Kidney epithelial cell (primary cell): ENCODE results near the gene OARD1. TPM values are rescaled to one million over a fixed set of nuclear protein-coding genes. Genes with fewer than 3 reads are reported as not detected.

Source experiments
- DNase-seq: peaks from one replicate; pipeline ENCODE4 v3.0.0-alpha.2; 2010; ENCODE audit warnings: low read depth
- H3K27me3 ChIP-seq: 2 replicates; pipeline ENCODE4 v1.6.0; 2011; ENCODE audit warnings: low read length; ENCODE audit not compliant: control insufficient read depth, insufficient read depth
- H3K36me3 ChIP-seq: 2 replicates; pipeline ENCODE4 v1.5.1; 2011; ENCODE audit warnings: low read length; ENCODE audit not compliant: control insufficient read depth, insufficient read depth
- H3K4me3 ChIP-seq: 2 replicates; pipeline ENCODE4 v1.5.1; 2011; ENCODE audit warnings: low read depth, mild to moderate bottlenecking, control low read depth, low read length
- total RNA-seq: library from RNA; depleted of rRNA; stranded (reverse); fragments of >200 nt; gene quantifications from 2 replicates; pipeline ENCODE4 v1.2.3, GENCODE V29; 2015
- TF ChIP-seq, protein P1 (sequence below): IDR thresholded peaks from 2 replicates; pipeline ENCODE4 v1.5.1; 2011; ENCODE audit warnings: mild to moderate bottlenecking, moderate library complexity, low read length, control low read depth, inconsistent platforms; ENCODE audit not compliant: insufficient read depth, poor library complexity, severe bottlenecking

The OARD1 gene
- total RNA-seq, 1 donor from 2014 or later = 16.1 TPM

DNA sequence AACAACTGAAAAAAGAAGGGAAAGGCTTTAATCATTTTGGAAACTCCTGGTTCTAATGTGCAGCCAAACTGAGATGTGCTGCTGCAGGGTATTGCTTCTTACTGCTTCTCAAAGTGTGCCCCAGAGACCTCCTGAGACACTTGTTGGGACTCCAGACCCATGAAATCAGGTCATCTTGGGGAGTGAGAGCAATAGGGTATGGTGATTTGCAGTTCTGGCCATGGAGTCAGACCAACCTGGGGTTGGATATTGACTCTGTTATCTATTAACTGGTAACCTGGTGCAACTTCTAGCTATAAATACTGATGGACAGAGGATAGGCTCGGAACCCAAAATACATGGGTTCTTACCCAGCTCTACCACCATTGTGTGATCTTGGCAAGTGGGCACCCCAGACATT is 26.1 kb downstream of the OARD1 start:
- no peak for DNase-seq
- H3K4me3 ChIP-seq = no peak overlapping the region
- TF ChIP-seq, protein P1, sequence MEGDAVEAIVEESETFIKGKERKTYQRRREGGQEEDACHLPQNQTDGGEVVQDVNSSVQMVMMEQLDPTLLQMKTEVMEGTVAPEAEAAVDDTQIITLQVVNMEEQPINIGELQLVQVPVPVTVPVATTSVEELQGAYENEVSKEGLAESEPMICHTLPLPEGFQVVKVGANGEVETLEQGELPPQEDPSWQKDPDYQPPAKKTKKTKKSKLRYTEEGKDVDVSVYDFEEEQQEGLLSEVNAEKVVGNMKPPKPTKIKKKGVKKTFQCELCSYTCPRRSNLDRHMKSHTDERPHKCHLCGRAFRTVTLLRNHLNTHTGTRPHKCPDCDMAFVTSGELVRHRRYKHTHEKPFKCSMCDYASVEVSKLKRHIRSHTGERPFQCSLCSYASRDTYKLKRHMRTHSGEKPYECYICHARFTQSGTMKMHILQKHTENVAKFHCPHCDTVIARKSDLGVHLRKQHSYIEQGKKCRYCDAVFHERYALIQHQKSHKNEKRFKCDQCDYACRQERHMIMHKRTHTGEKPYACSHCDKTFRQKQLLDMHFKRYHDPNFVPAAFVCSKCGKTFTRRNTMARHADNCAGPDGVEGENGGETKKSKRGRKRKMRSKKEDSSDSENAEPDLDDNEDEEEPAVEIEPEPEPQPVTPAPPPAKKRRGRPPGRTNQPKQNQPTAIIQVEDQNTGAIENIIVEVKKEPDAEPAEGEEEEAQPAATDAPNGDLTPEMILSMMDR = no peak
- no peaks in the 10 kb centered on the region for H3K36me3 ChIP-seq
- H3K27me3 ChIP-seq = no peaks in the 10 kb centered on the region

DNA sequence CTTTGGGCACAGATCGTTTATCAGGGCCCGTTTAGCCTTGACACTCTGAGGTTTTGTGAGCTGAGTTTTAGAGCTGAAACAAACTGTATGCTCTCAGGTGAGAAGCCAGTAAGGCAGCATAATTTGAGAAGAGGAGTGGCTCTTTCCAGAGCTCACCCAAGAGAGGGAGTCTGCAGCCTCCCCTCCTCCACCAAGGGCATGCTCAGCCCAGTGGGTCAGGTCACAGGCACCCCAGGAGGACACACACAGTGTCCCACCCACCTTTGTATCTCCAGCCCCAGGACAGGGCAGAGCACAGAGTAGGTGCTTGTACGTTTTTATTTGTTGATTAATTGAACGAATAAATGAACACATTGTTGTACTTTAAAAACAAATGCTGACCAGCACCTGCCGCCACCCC is 26.5 kb downstream of the OARD1 start:
- H3K27me3 ChIP-seq = no peaks in the 10 kb centered on the region
- TF ChIP-seq, protein P1 = no peak

DNA sequence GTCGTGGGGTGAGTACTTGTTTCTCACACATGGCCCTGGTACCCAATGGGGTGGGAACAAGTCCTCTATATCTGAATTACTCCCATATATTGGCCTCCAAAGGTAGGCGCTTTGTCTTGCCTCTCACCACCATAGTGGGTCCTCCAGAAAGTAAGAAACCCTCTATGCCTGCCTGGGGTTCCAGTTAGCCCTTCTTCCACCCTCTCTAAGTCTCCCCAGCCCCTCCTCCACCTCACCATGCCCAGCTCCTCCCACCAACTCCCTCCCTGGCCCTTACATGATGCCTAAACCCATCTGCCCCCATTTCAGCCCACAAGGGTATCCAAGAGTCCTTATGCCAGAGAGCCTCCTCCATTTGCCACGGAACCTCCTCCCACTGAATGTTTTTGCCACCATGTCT is 29.0 kb downstream of the OARD1 start:
- TF ChIP-seq, protein P1 = no peak
- H3K4me3 ChIP-seq = no peak overlapping the region
- no peaks in the 10 kb centered on the region for H3K36me3 ChIP-seq
- no peaks in the 10 kb centered on the region for H3K27me3 ChIP-seq
- no peak for DNase-seq

More for the DNA sequence above, 26.5 kb downstream of the OARD1 start:
- H3K4me3 ChIP-seq = no peak overlapping the region
- DNase-seq = no peak
- H3K36me3 ChIP-seq = no peaks in the 10 kb centered on the region

DNA sequence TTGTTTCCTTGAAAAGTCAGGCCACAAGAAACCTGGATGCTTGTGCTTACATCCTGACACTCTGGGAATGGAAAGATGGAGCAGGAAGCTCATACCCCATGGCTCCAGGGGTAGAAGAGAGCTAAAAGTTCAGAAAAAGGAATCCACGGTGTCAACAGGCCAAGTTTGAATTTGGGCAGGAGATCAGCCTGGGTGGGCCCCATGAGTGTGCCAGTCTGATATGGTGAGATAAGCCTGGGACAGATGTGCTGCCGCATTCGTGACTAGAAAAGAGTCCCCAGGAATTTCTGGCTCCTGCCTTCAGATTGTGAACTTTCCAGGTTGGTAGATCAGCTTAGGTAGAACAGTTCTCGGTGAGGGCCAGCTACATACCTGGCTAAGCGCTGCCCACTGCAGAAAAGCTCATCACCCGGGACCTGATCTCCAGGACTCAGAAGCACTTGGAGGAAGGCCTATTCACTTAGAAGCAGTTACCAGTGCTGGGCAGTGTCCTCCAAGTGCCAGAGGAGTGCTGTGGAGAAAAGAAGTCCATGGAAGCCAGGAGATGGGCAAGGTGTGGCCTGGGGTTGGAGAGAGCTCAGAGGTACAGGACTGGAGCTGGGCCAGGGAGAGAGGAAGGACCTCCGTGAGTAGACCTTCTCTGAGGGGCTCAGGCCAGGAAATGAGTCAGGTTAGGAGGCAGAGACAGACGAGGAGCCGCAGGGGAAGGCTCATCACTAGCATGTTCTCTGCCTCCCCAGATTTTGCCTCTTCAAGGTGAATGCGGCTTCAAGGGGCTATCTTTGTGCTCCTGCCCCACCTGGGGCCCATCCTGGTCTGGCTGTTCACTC is 29.7 kb downstream of the OARD1 start, which contains the start of gene TSPO2:
Gene TSPO2, plus strand, starts transcription at position 242 of the 830 bp plus-strand sequence. Its CDS starts 519 bp downstream, at position 761.
- Histone ChIP-seq H3K27me3 (no peaks in the 10 kb centered on the region), H3K4me3 (no peak within 1 kb of the TSS), H3K36me3 (no peaks in the 10 kb centered on the region)
- TF ChIP-seq, protein P1 = no peak
- no peak for DNase-seq

DNA sequence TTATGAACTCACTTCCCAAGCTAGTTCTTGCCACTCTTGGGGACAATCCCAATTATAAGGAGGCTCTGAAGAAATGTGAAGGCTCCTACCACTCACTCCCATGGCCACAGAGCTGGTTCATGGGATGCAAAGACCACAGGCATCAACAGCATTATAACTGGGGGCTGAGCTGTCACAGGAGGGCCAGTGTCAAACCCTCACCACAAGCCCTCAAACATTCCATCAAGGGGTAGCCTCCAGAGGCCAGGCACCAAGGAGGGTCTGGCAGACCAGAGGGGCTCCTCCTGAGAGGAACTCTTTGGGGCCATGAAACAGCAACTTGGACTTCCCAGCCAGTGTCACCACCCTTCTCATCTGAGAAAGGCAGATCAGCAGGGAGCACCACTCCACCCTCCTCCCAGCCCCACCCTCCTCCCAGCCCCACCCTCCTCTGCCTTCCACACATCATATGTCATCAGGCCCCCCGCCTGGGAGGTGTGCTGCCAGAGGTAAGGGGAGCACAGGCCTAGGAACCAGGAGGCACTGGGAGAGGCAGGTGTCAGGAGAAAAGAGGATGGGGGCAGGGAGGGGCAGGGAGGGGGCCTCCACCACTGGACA is 31.1 kb downstream of the OARD1 start:
- TF ChIP-seq, protein P1 = no peak
- Histone ChIP-seq H3K4me3 (no peak overlapping the region), H3K36me3 (no peaks in the 10 kb centered on the region), H3K27me3 (no peaks in the 10 kb centered on the region)
- DNase-seq = no peak
